Activated naive CD4-positive, alpha-beta T cell treated with anti-CD3 and anti-CD28 coated beads for 36 hours (primary cell): ENCODE data around the gene CUX1. TPM values are rescaled to one million over a fixed set of nuclear protein-coding genes. Genes with fewer than 3 reads are reported as not detected.
"Not testable (repeated sequence)": the region's sequence is repeated elsewhere in the genome, so short reads cannot be mapped to it uniquely, and the experiment has no call there.

Experiments used
- CTCF ChIA-PET: fragments of 350-600 bp; sonication (Branson Sonifier 250); formaldehyde crosslinking; loops from one replicate; lab custom pipeline; 2021; ENCODE audit warnings: antibody characterized with exemption; lab: Charles Lee
- DNase-seq: peaks from one replicate; pipeline ENCODE4 v3.0.0-alpha.2; 2020
- H3K27ac Mint-ChIP-seq: one replicate; pipeline ENCODE4 v1.8.0; 2021; ENCODE audit warnings: mild to moderate bottlenecking, mixed read lengths
- H3K27me3 Mint-ChIP-seq: one replicate; pipeline ENCODE4 v1.8.0; 2021; ENCODE audit warnings: low read depth, mixed read lengths
- H3K36me3 Mint-ChIP-seq: one replicate; pipeline ENCODE4 v1.8.0; 2021; ENCODE audit warnings: low read depth, mixed read lengths
- H3K4me1 Mint-ChIP-seq: one replicate; pipeline ENCODE4 v1.8.0; 2021; ENCODE audit warnings: low read depth, mixed read lengths
- H3K4me3 Mint-ChIP-seq: one replicate; pipeline ENCODE4 v1.8.0; 2021; ENCODE audit warnings: mild to moderate bottlenecking, moderate library complexity, mixed read lengths
- H3K9me3 Mint-ChIP-seq: one replicate; pipeline ENCODE4 v1.8.0; 2021; ENCODE audit warnings: mixed read lengths
- intact Hi-C: fragments of 100-400 bp; cut with micrococcal nuclease; formaldehyde crosslinking; loops from one replicate; pipeline ENCODE4 v1.15.1; 2023
- total RNA-seq, 2 experiments: library from RNA; stranded (reverse); gene quantifications; one replicate each; pipeline ENCODE4 v1.2.3, GENCODE V29; 2021

Gene CUX1
- total RNA-seq, 2 experiments from 2014 or later = 22.2 to 25.5 TPM

DNA sequence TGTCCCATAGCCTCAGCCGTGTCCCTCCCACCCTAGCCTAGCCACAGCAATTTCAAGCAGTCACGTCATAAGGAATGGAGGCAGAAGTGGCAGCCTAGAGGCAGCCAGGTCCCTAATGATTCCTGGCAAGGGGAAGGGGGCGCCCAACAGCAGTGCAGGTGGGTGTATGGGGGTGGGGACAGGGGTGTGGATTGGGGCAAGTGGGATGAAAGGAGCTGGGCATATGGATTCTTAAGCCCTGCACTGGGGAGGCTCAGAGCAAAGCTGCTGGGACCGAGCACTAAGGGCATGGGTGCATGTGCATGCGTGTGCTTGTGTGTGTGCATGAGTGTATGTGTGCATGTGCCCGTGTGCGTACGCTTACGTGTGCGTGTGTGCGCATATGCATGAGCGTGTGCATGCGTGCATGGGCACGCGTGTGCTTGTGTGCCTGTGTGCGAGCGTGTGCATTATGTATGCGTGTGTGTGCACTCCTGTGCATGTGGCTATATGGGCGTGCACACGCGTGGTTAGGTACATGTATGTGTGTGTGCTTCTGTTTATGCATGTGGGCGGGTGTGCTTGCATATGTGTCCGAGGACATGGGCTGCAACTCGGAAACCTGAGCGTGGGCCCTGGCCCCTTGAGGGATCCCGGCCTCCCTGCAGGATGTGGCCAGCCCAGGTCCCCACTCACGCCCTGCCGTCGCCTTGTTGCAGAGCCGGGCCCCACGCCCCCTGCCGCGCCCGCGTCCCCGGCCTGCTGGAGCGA, 503.4 kb downstream of the CUX1 start:
- intact Hi-C loops = no loop called here
- no peaks in the 10 kb centered on the region for H3K36me3 Mint-ChIP-seq
- CTCF ChIA-PET = no interaction called here
- H3K4me3 Mint-ChIP-seq = no peak overlapping the region
- no peak for DNase-seq
- H3K27me3 Mint-ChIP-seq = no peaks in the 10 kb centered on the region
- no peaks in the 10 kb centered on the region for H3K4me1 Mint-ChIP-seq
- H3K9me3 Mint-ChIP-seq = no peaks in the 10 kb centered on the region
- no peak overlapping the region for H3K27ac Mint-ChIP-seq

DNA sequence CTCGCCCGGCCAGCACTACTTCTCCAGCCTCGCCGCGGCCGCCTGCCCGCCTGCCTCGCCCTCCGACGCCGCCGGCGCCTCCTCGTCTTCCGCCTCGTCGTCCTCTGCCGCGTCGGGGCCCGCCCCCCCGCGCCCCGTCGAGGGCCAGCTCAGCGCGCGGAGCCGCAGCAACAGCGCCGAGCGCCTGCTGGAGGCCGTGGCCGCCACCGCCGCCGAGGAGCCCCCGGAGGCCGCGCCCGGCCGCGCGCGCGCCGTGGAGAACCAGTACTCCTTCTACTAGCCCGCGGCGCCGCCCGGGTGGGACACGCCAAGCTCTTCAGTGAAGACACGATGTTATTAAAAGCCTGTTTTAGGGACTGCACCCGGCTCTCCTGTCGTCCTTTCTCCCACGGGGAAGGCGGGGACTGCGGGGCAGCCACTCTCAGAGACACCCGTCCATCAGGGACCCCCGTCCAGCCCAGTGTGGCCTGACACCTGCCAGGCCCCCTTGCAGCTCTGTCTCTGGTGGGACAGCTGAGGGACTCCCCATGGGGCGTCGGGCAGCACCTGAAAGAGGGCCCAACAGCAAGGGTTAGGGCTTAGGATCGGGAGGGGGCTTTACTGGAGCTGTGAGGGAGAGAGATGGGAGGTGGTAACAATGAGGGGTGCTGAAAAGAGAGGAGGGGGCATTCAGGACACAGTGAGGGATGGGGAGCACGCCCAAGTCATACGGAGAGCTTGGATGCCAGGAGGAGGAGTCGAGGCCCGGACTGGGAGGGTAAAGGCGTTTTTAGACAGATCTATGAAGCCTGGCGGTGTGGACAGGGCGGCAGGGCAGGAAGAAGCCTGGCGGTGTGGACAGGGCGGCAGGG, 504.1 kb downstream of the CUX1 start:
- intact Hi-C loops = no loop called here
- Mint-ChIP-seq H3K27me3 (peaks cover 2% of the 10 kb centered on the region), H3K9me3 (no peaks in the 10 kb centered on the region), H3K36me3 (no peaks in the 10 kb centered on the region), H3K4me1 (no peaks in the 10 kb centered on the region), H3K27ac (no peak overlapping the region), H3K4me3 (no peak overlapping the region)
- no peak for DNase-seq
- CTCF ChIA-PET = interaction anchor here (0.6 kb wide), 1 partner anchor 64 kb away, joined by 4 read pairs; no protein-coding TSS in a partner anchor

DNA sequence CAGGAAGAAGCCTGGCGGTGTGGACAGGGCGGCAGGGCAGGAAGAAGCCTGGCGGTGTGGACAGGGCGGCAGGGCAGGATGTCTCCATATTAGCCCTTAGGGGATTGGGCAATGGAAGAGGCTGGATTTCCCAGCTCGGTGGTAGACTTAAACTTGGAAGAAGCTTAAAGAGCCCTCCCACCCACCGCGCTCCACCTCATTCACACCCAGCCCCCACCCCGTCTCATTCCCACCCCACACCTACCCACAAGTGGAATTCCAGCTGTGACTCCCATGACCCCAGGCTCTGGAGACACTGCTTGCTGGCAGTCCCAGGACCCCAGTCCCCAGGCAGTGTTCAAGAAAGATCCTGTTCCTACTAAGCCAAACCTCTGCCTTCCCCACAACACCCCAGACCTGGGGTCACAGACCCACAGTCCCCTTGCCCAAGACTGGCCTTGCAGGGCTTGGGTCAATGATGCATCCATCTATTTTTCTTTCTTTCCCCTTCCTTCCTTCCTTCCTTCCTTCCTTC, 504.8 kb downstream of the CUX1 start:
- no peak overlapping the region for H3K27ac Mint-ChIP-seq
- no peaks in the 10 kb centered on the region for H3K9me3 Mint-ChIP-seq
- no peaks in the 10 kb centered on the region for H3K36me3 Mint-ChIP-seq
- H3K27me3 Mint-ChIP-seq = peaks cover 2% of the 10 kb centered on the region
- CTCF ChIA-PET = no interaction called here
- no peak overlapping the region for H3K4me3 Mint-ChIP-seq
- H3K4me1 Mint-ChIP-seq = no peaks in the 10 kb centered on the region
- intact Hi-C loops = no loop called here
- no peak for DNase-seq

DNA sequence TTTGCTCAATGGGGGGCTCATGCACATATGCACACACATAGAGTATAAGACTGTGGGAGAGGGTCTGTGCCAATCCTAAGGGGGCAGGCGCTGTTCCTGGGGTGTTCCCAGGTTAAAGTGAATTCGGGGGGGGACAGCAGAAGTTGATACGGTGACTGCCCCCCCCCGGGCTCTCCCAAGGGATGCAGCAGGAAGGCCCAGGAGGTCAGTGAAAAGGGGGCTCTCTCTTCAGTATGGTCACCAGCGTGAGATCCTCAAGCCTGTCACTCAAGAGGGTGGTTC, 506.4 kb downstream of the CUX1 start:
- CTCF ChIA-PET = no interaction called here
- Mint-ChIP-seq H3K4me3 (no peak overlapping the region), H3K36me3 (no peaks in the 10 kb centered on the region), H3K9me3 (no peaks in the 10 kb centered on the region), H3K27me3 (peaks cover 7% of the 10 kb centered on the region), H3K4me1 (no peaks in the 10 kb centered on the region), H3K27ac (no peak overlapping the region)
- DNase-seq = no peak
- intact Hi-C loops = no loop called here

GRCh38 chr7:102325106-102325505, 507.7 kb downstream of the CUX1 start:
- not testable (repeated sequence) for DNase-seq

DNA sequence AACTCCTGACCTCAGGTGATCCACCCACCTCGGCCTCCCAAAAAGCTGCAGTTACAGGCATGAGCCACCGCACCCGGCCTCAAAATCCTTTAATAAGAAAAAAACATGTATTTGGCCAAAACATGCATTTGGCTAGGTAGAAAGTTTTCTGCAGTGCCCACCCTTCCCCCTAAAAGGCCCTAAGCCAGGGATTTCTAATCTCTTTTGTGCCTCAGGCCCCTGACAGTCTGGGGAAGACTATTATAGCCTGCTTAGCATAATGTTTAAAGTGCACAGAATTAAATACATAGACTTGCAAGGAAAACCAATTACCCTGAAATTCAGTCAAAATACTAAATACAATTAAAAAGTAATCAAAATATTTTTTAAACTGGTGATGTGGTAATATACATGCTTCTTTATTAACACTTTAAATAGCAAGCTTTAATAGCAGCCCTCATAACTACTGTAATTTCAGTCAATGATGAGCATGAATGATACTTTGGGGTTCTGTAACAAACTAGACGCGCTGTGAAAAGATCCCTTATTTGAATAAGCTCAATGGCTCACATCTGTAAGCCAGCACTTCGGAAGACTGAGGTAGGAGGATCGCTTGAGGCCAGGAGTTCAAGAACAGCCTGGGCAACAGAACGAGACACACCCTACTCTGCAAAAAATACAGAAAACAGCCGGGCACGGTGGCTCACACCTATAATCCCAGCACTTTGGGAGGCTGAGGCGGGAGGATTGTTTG, 508.9 kb downstream of the CUX1 start:
- no peak overlapping the region for H3K4me3 Mint-ChIP-seq
- H3K27ac Mint-ChIP-seq = no peak overlapping the region
- no peaks in the 10 kb centered on the region for H3K36me3 Mint-ChIP-seq
- H3K27me3 Mint-ChIP-seq = peaks cover 7% of the 10 kb centered on the region
- CTCF ChIA-PET = interaction anchor here (1.0 kb wide), 1 partner anchor 65 kb away, joined by 3 read pairs; no protein-coding TSS in a partner anchor
- DNase-seq = no peak
- no peaks in the 10 kb centered on the region for H3K9me3 Mint-ChIP-seq
- intact Hi-C loops = no loop called here
- H3K4me1 Mint-ChIP-seq = no peaks in the 10 kb centered on the region

More at GRCh38 chr7:102325106-102325505, 507.7 kb downstream of the CUX1 start:
- H3K36me3 Mint-ChIP-seq, H3K9me3 Mint-ChIP-seq, CTCF ChIA-PET, intact Hi-C loops, H3K27me3 Mint-ChIP-seq, H3K4me1 Mint-ChIP-seq, H3K4me3 Mint-ChIP-seq, H3K27ac Mint-ChIP-seq: not testable (repeated sequence)

- H3K27ac Mint-ChIP-seq, intact Hi-C loops, H3K27me3 Mint-ChIP-seq, H3K4me1 Mint-ChIP-seq, H3K4me3 Mint-ChIP-seq, H3K36me3 Mint-ChIP-seq, H3K9me3 Mint-ChIP-seq, CTCF ChIA-PET, DNase-seq: not testable (repeated sequence)
These were observed 509.8 kb downstream of the CUX1 start for GRCh38 chr7:102327183-102327582.

DNA sequence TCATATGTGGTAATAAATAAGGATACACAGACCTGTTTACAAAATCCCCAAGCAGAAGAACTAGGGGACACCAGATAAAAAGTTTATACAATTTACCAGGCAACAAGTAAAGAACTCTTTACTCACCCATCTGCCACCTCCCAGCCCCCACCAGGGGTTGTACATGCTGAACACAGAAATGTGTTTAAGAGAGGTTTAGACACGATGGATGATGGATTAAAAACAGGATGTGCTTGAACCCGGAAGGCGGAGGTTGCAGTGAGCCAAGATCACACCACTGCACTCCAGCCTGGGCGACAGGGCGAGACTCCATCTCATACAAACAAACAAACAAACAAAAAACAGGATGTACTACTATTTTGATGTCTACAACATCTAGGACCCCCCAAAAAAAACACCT, 511.4 kb downstream of the CUX1 start:
- H3K4me3 Mint-ChIP-seq, intact Hi-C loops, H3K9me3 Mint-ChIP-seq, H3K4me1 Mint-ChIP-seq, H3K27ac Mint-ChIP-seq, DNase-seq, H3K27me3 Mint-ChIP-seq, H3K36me3 Mint-ChIP-seq, CTCF ChIA-PET: not testable (repeated sequence)

DNA sequence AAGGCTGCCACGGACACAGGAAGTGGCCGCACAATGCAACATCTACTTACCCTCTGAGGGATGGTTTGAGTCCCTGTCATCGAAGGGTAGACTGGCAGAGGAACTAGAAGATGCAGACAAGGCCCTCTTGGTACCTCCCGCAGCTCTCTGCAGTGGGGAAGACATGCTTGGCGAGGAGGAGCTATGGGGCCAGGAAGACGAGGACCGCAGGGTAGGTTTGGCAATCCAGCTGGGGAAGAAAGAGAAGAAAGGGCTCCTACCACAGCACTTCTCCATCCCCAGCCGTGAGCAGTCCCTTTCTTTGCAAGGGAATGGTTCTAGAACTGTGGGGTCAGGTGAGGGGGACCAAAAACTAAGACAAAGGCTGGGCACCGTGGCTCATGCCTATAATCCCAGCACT, 511.9 kb downstream of the CUX1 start:
- DNase-seq, H3K4me1 Mint-ChIP-seq, H3K36me3 Mint-ChIP-seq, H3K27ac Mint-ChIP-seq, H3K9me3 Mint-ChIP-seq, H3K27me3 Mint-ChIP-seq, CTCF ChIA-PET, intact Hi-C loops, H3K4me3 Mint-ChIP-seq: not testable (repeated sequence)

DNA sequence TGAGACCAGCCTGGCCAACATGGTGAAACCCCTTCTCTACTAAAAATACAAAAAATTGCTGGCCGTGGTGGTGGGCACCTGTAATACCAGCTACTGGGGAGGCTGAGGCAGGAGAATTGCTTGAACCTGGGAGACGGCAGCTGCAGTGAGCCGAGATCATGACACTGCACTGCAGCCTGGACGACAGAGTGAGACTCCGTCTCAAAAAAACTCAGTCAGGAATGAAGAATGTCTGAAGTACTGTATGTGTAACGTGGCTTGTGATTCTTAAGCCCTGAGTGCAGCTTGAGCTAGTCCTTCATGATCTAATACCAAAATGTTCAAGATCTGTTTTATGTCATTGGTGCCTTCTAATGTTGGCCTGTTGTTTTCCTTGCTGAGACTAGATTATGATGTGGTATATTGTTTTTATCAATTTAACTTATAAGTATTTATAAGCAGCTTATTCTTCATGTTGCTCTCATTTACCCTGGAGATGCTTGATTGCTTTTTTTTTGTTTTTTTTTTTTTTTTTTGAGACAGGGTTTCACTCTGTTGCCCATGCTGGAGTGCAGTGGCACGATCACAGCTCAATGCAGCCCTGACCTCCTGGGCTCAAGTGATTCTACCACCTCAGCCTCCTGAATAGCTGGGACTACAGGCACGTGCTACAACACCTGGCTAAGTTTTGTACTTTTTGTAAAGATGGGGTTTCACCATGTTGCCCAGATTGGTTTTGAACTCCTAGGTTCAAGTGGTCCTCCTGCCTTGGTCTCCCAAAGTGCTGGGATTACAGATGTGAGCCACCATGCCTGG, 513.4 kb downstream of the CUX1 start:
- DNase-seq, H3K36me3 Mint-ChIP-seq, H3K4me3 Mint-ChIP-seq, CTCF ChIA-PET, intact Hi-C loops, H3K27ac Mint-ChIP-seq, H3K4me1 Mint-ChIP-seq, H3K9me3 Mint-ChIP-seq, H3K27me3 Mint-ChIP-seq: not testable (repeated sequence)
